ENCODE data around the gene UTS2R. TPM values are rescaled to one million over a fixed set of nuclear protein-coding genes. Genes with fewer than 3 reads are reported as not detected.
"Not testable (repeated sequence)": the region's sequence is repeated elsewhere in the genome, so short reads cannot be mapped to it uniquely, and the experiment has no call there.

The UTS2R gene
- total RNA-seq, 1 donor from 2014 or later, result not detected

DNA sequence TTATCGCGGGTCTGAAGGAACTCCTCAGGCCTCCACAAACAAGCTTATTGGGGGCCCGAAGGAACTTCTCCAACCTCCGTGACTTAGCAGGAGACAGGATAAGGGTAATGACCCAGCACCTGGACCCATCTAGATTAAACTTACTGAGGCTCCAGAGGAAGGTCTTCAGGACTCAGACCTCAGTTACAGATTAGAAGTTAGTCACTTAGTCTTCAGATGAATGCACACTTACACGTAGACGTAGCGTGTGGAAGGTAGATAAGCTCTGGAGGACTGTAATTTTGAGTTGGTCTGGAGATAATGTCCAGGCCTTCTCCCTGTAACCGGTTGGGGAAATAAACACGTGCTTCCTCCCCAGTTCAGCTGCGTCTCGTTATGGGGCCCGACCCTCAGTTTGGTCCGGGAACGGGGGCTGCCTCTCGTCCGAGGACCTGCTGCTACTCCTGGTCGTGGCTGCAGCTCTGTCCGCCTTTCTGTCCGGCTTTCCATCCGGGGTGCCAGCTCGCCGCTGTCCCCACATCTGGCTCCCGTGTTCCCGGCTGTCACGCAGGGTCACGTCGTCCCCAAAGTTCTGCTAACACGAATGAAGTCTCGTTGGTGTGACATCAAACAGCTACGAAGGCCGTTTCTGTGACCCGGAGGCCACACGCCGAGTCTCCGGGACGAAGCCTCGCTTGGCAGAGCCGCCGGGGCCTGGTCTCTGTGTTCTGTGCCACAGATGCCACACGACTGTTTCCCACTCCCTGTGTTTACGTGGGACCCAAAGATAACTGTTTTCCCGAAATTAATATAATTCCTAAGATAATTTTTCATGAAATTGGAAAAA, 26.2 kb upstream of the UTS2R start:
- peak; percentile 41 for DNase-seq

DNA sequence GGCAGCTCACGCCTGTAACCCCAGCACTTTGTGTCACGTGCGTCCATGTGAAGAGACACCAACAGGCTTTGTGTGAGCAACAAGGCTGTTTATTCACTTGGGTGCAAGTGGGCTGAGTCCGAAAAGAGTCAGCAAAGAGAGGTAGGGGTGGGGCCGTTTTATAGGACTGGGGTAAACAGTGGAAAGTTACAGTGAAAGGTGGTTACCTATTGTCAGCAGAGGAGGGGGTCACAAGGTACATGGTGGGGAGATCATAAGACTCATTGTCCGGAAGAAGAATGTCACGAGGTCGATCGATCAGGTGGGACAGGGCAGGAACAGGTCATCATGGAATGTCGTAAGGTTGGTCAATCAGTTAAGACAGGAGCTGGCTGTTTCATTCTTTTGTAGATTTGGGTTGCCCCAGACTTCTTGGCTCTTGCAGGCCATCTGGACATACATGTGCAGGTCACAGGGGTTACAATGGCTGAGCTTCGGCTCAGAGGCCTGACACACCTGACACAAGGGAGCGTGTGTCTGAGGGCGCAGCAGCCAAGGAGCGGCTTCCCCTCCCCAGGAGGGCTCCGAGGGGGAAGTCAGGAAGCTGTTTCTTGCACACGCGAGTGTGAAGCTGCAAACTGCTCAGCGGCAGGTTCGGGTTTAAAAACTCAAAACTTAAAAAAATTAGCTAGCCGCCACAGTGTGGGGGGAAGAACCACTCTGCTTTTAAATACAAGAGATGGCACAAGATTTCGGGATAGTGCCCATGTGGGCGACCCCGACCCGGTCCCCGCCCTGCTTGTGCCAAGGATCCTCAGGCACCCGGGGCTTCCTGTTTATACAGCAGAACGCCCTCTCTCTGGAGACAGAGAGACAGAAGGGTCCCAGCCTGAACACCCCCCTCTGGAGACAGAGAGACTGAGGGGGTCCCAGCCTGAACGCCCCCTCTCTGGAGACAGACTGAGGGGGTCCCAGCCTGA, 24.9 kb upstream of the UTS2R start:
- H3K9me3 ChIP-seq, result no peaks in the 10 kb centered on the region
- H3K27ac ChIP-seq, result no peak overlapping the region
- H3K4me1 ChIP-seq, result peaks cover 4% of the 10 kb centered on the region
- TF ChIP-seq, protein P1, sequence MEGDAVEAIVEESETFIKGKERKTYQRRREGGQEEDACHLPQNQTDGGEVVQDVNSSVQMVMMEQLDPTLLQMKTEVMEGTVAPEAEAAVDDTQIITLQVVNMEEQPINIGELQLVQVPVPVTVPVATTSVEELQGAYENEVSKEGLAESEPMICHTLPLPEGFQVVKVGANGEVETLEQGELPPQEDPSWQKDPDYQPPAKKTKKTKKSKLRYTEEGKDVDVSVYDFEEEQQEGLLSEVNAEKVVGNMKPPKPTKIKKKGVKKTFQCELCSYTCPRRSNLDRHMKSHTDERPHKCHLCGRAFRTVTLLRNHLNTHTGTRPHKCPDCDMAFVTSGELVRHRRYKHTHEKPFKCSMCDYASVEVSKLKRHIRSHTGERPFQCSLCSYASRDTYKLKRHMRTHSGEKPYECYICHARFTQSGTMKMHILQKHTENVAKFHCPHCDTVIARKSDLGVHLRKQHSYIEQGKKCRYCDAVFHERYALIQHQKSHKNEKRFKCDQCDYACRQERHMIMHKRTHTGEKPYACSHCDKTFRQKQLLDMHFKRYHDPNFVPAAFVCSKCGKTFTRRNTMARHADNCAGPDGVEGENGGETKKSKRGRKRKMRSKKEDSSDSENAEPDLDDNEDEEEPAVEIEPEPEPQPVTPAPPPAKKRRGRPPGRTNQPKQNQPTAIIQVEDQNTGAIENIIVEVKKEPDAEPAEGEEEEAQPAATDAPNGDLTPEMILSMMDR (IDR thresholded peaks at IDR 0.05), result no peak
- DNase-seq, result peak; percentile 45
- intact Hi-C loops (cut with DNase I), result no loop called here
- no peak for ATAC-seq
- peaks cover 4% of the 10 kb centered on the region for H3K27me3 ChIP-seq (ENCODE audit: low read depth)
- no peak overlapping the region for H3K4me3 ChIP-seq
- no peaks in the 10 kb centered on the region for H3K36me3 ChIP-seq

More for the DNA sequence above, 26.2 kb upstream of the UTS2R start:
- Histone ChIP-seq H3K4me3 (no peak overlapping the region), H3K9me3 (no peaks in the 10 kb centered on the region), H3K27me3 (ENCODE audit: low read depth) (no peaks in the 10 kb centered on the region), H3K36me3 (no peaks in the 10 kb centered on the region), H3K4me1 (no peaks in the 10 kb centered on the region), H3K27ac (no peak overlapping the region)
- TF ChIP-seq, protein P1 (IDR thresholded peaks at IDR 0.05), result no peak
- ATAC-seq, result no peak
- intact Hi-C loops (cut with DNase I), result no loop called here

DNA sequence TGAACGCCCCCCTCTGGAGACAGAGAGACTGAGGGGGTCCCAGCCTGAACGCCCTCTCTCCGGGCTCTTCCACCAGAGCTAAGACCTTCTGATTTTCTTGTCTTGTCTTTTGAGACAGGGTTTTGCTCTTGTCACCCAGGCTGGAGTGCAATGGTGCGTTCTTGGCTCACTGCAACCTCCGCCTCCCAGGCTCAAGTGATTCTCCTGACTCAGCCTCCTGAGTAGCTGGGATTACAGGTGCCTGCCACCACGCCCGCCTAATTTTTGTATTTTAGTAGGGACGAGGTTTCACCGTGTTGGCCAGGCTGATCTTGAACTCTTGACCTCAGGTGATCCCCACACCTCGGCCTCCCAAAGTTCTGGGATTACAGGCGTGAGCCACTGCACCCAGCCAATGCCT, 23.6 kb upstream of the UTS2R start:
- peak; percentile 14 for DNase-seq
- H3K36me3 ChIP-seq; H3K27ac ChIP-seq; H3K27me3 ChIP-seq (ENCODE audit: low read depth); ATAC-seq; H3K4me3 ChIP-seq; intact Hi-C loops (cut with DNase I); H3K4me1 ChIP-seq; H3K9me3 ChIP-seq: not testable (repeated sequence)

DNA sequence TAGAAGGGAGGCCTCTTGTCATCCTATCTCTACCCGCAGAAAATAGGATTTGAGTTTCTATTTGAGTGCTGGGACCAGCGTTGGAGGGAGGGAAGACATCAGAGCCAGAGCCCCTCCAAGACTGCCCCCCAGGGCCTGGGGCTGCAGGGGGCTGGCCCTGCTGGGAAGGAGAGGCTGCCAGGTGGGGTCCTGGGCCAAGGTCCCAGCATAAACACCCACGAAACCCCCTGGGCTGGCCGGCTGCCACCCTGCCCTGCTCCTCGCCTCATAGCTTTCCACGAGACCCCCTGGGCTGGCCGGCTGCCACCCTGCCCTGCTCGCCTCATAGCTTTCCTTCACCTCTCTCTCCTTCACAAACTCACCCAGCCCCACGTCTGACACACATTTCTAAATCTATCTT, 23.1 kb upstream of the UTS2R start:
- DNase-seq, result no peak
- intact Hi-C loops (cut with DNase I), result no loop called here
- H3K4me3 ChIP-seq, result no peak overlapping the region
- peaks cover 5% of the 10 kb centered on the region for H3K27me3 ChIP-seq (ENCODE audit: low read depth)
- H3K4me1 ChIP-seq, result peaks cover 9% of the 10 kb centered on the region
- no peaks in the 10 kb centered on the region for H3K9me3 ChIP-seq
- H3K36me3 ChIP-seq, result no peaks in the 10 kb centered on the region
- H3K27ac ChIP-seq, result no peak overlapping the region
- no peak for ATAC-seq
- TF ChIP-seq, protein P1 (IDR thresholded peaks at IDR 0.05), result no peak

DNA sequence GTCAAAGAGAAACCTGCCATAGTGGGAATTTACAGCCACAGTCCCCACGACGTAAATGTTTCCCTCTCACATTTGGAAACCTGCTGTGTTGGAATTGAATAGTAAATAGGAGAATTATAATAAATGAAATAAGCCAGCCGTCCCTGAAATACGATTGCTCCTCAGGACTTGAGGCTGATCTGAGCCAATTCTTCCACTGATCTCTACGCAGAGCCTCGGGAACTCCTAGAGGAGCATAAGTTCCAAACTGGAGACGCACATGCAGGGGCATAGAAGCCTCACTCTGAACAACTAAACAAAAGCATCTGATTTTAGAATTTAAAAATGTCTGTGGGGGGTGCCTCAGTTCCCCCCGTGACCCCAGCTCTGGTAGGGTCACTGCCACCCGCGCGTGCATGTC, 22.7 kb upstream of the UTS2R start:
- Histone ChIP-seq H3K27ac (no peak overlapping the region), H3K27me3 (ENCODE audit: low read depth) (peaks cover 5% of the 10 kb centered on the region), H3K4me1 (peaks cover 9% of the 10 kb centered on the region), H3K4me3 (no peak overlapping the region), H3K9me3 (no peaks in the 10 kb centered on the region), H3K36me3 (no peaks in the 10 kb centered on the region)
- DNase-seq (no peak), ATAC-seq (no peak)
- TF ChIP-seq, protein P1 (IDR thresholded peaks at IDR 0.05), result no peak
- intact Hi-C loops (cut with DNase I), result no loop called here
